Mucosa of rectum (tissue), 2 donors: ENCODE measurements around the gene MALSU1.

Experiments used
- H3K27ac ChIP-seq, 2 donors: one replicate each; pipeline ENCODE4 v1.7.0; 2013; ENCODE audit warnings: inconsistent platforms in 2 of 2, low read depth in 2 of 2, low read length in 2 of 2
- H3K27me3 ChIP-seq, 2 donors: one replicate each; pipeline ENCODE4 v1.7.0; 2013; ENCODE audit warnings: low read length in 2 of 2; ENCODE audit not compliant: control insufficient read depth in 2 of 2, insufficient read depth in 2 of 2
- H3K36me3 ChIP-seq, 2 donors: one replicate each; pipeline ENCODE4 v1.7.0; 2013; ENCODE audit warnings: low read length in 2 of 2; ENCODE audit not compliant: control insufficient read depth in 2 of 2, insufficient read depth in 2 of 2
- H3K4me1 ChIP-seq, 2 donors: one replicate each; pipeline ENCODE4 v1.7.0; 2013; ENCODE audit warnings: low read length in 2 of 2, mild to moderate bottlenecking in 1 of 2; ENCODE audit not compliant: control insufficient read depth in 2 of 2, insufficient read depth in 2 of 2
- H3K4me3 ChIP-seq, 2 donors: one replicate each; pipeline ENCODE4 v1.7.0; 2013; ENCODE audit warnings: low read length in 2 of 2
- H3K9ac ChIP-seq, 2 donors: one replicate each; pipeline ENCODE4 v1.7.0; 2013; ENCODE audit warnings: low read length in 2 of 2, low read depth in 1 of 2, mild to moderate bottlenecking in 1 of 2
- H3K9me3 ChIP-seq, 2 donors: one replicate each; pipeline ENCODE4 v1.7.0; 2013; ENCODE audit warnings: low read length in 2 of 2; ENCODE audit not compliant: control insufficient read depth in 2 of 2
- donor health status: healthy.
- donor health status: Normal muscosa, but diverticular disease.

Gene MALSU1

GRCh38 chr7:23345601-23346000 lies 46.5 kb downstream of the MALSU1 start:
- H3K27me3 ChIP-seq: no peaks in the 10 kb centered on the region
- no peaks in the 10 kb centered on the region for H3K9me3 ChIP-seq
- no peak overlapping the region for H3K9ac ChIP-seq
- no peaks in the 10 kb centered on the region for H3K4me1 ChIP-seq
- H3K27ac ChIP-seq: no peak overlapping the region
- no peaks in the 10 kb centered on the region for H3K36me3 ChIP-seq
- H3K4me3 ChIP-seq: no peak overlapping the region

DNA sequence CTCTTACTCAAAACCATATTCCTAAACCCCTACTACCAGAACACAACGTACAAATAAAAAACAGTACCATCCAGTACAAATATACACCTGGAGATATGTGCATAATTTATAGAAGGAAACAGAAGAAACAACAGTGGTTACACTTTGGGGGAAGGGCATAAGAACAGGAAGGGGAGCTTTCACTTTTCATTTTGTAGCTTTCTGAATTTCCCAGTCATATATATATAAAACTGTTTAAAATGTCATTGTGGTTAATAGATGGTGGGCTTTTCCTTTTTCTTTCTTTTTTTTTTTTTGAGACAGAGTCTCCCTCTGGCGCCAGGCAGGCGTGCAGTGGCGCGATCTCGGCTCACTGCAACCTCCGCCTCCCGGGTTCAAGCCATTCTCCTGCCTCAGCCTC lies 47.2 kb downstream of the MALSU1 start:
- H3K9me3 ChIP-seq: no peaks in the 10 kb centered on the region
- no peak overlapping the region for H3K4me3 ChIP-seq
- H3K36me3 ChIP-seq: no peaks in the 10 kb centered on the region
- H3K9ac ChIP-seq: no peak overlapping the region
- H3K27ac ChIP-seq: no peak overlapping the region
- no peaks in the 10 kb centered on the region for H3K4me1 ChIP-seq
- H3K27me3 ChIP-seq: no peaks in the 10 kb centered on the region

- H3K4me1 ChIP-seq: no peaks in the 10 kb centered on the region
- no peaks in the 10 kb centered on the region for H3K27me3 ChIP-seq
- H3K9me3 ChIP-seq: no peaks in the 10 kb centered on the region
- no peak overlapping the region for H3K4me3 ChIP-seq
- H3K27ac ChIP-seq: no peak overlapping the region
- H3K9ac ChIP-seq: no peak overlapping the region
- H3K36me3 ChIP-seq: no peaks in the 10 kb centered on the region
These were observed 48.0 kb downstream of the MALSU1 start for GRCh38 chr7:23347033-23347681.

GRCh38 chr7:23347682-23348180 lies 48.6 kb downstream of the MALSU1 start:
- Histone ChIP-seq H3K4me1 (no peaks in the 10 kb centered on the region), H3K9ac (no peak overlapping the region), H3K36me3 (no peaks in the 10 kb centered on the region), H3K27ac (no peak overlapping the region), H3K4me3 (no peak overlapping the region), H3K9me3 (no peaks in the 10 kb centered on the region), H3K27me3 (no peaks in the 10 kb centered on the region)

GRCh38 chr7:23349484-23350157 lies 50.5 kb downstream of the MALSU1 start:
- Histone ChIP-seq H3K9ac (no peak overlapping the region), H3K4me1 (no peaks in the 10 kb centered on the region), H3K36me3 (no peaks in the 10 kb centered on the region), H3K9me3 (no peaks in the 10 kb centered on the region), H3K27me3 (no peaks in the 10 kb centered on the region), H3K27ac (no peak overlapping the region), H3K4me3 (no peak overlapping the region)

DNA sequence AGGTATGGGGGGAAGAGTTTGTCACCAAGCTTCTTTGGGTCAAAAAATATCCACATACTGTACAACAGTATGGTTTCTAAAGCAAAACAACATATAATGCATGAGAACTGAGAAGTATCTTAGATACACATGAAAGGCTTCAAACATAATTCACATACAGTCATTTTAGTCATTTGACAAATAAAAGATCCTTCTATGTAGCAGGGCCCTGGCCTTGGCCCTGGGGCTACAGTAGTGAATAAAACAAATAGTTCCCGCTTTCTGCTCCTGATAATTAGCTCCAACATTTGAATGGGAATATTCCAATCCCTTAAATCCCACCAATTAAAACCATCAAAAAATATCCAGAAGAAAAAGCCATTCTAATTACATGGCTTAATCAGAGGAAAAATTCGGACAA lies 51.3 kb downstream of the MALSU1 start:
- no peaks in the 10 kb centered on the region for H3K27me3 ChIP-seq
- no peaks in the 10 kb centered on the region for H3K9me3 ChIP-seq
- H3K36me3 ChIP-seq: no peaks in the 10 kb centered on the region
- H3K4me1 ChIP-seq: no peaks in the 10 kb centered on the region
- H3K9ac ChIP-seq: no peak overlapping the region
- H3K27ac ChIP-seq: no peak overlapping the region
- H3K4me3 ChIP-seq: no peak overlapping the region

GRCh38 chr7:23353172-23353571 lies 54.0 kb downstream of the MALSU1 start:
- H3K9ac ChIP-seq: no peak overlapping the region
- peaks cover 0 to 2% of the 10 kb centered on the region in 2 donors for H3K27me3 ChIP-seq
- no peaks in the 10 kb centered on the region for H3K36me3 ChIP-seq
- H3K4me3 ChIP-seq: no peak overlapping the region
- H3K4me1 ChIP-seq: no peaks in the 10 kb centered on the region
- no peaks in the 10 kb centered on the region for H3K9me3 ChIP-seq
- H3K27ac ChIP-seq: no peak overlapping the region

DNA sequence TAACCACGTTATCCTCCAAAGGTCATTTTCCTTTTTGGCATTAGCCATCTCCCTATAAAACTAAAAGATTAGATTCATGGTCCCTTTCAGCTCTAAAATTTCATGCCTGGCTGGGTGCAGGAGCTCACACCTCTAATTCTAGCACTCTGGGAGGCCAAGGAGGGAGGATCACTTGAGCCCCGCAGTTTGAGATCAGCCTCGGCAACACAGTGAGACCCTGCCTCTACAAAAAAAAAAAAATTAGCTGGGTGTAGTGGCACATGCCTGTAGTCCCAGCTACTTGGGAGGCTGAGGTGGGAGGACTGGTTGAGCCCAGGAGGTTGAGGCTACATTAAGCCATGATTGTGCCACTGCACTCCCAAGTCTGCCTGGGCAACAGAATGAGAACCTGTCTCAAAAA lies 57.0 kb downstream of the MALSU1 start:
- Histone ChIP-seq H3K27me3 (peaks cover 0 to 5% of the 10 kb centered on the region in 2 donors), H3K27ac (no peak overlapping the region), H3K36me3 (no peaks in the 10 kb centered on the region), H3K9me3 (no peaks in the 10 kb centered on the region), H3K9ac (no peak overlapping the region), H3K4me3 (no peak overlapping the region), H3K4me1 (no peaks in the 10 kb centered on the region)

- H3K27me3 ChIP-seq: peaks cover 0 to 5% of the 10 kb centered on the region in 2 donors
- no peak overlapping the region for H3K9ac ChIP-seq
- H3K4me3 ChIP-seq: no peak overlapping the region
These were observed 57.6 kb downstream of the MALSU1 start for GRCh38 chr7:23356726-23357125.

GRCh38 chr7:23357190-23358093 lies 58.3 kb downstream of the MALSU1 start:
- Histone ChIP-seq H3K9ac (no peak overlapping the region), H3K27me3 (peaks cover 0 to 5% of the 10 kb centered on the region in 2 donors), H3K4me3 (no peak overlapping the region), H3K36me3 (no peaks in the 10 kb centered on the region), H3K4me1 (no peaks in the 10 kb centered on the region), H3K27ac (no peak overlapping the region), H3K9me3 (no peaks in the 10 kb centered on the region)

More at GRCh38 chr7:23356726-23357125, 57.6 kb downstream of the MALSU1 start:
- no peaks in the 10 kb centered on the region for H3K4me1 ChIP-seq
- no peaks in the 10 kb centered on the region for H3K36me3 ChIP-seq
- H3K27ac ChIP-seq: no peak overlapping the region
- no peaks in the 10 kb centered on the region for H3K9me3 ChIP-seq
